GM19438 (cell line): ENCODE results near the gene PDXK.

Source experiments
- ATAC-seq: cut with Tn5 transposase; IDR thresholded peaks from one replicate; pipeline ENCODE4 v1.9.1; 2021; ENCODE audit warnings: low read depth; ENCODE audit not compliant: unreplicated experiment

Gene PDXK

GRCh38 chr21:43740497-43741156, 21.7 kb downstream of the PDXK start:
- ATAC-seq = no peak

- ATAC-seq = no peak
Measured at GRCh38 chr21:43741423-43742096, 22.6 kb downstream of the PDXK start.

- ATAC-seq = no peak
Measured at GRCh38 chr21:43743947-43744346, 25.0 kb downstream of the PDXK start.

DNA sequence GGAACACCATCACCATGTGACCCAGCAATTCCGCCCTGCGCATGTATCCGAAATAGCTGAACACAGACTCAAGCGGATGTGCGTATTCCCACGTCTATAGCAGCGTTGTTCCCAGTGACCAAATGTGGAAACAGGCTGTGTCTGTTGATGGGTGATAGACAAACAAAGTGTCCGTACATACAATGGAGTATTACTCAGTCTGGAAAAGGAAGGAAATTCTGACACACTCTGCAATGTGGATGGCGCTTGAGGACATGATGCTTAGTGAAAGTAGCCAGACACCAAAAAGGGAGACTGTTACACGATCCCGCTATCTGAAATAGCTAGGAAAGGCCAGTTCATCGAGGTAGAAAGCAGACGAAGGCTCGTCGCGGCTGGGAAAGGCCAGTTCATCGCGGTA, 25.8 kb downstream of the PDXK start:
- no peak for ATAC-seq

GRCh38 chr21:43745772-43746517, 27.0 kb downstream of the PDXK start:
- ATAC-seq = no peak

GRCh38 chr21:43748622-43749021, 29.7 kb downstream of the PDXK start:
- no peak for ATAC-seq

DNA sequence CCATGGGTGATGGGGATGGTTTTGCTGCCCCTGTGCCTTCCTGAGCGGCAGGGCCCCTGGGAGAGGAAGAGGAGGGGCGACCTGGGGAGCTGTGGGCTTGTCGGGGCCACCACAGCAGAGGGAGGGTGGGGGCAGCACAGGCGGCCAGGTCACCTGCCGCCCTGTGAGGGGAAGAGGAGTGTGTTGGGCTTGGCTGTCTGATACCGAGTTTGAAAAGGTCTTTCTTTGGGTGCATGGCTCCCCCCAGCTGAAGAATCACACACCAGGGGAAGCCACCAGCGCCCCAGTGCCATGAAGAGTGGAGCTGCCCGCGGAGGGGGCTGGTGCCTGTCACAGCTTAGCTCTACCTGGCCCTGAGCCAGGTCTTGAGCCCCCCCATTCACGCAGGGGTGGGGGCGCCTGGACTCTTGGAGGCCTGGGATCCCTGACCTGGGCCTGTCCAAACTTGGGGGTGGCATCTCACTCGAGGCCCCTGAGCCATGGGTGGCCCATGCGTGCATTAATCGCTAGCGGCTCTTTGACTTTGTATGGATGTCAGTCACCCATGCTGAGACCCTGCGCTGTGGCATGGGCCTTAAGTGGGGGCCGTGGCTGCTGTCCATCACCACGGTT, 30.8 kb downstream of the PDXK start:
- ATAC-seq = no peak

DNA sequence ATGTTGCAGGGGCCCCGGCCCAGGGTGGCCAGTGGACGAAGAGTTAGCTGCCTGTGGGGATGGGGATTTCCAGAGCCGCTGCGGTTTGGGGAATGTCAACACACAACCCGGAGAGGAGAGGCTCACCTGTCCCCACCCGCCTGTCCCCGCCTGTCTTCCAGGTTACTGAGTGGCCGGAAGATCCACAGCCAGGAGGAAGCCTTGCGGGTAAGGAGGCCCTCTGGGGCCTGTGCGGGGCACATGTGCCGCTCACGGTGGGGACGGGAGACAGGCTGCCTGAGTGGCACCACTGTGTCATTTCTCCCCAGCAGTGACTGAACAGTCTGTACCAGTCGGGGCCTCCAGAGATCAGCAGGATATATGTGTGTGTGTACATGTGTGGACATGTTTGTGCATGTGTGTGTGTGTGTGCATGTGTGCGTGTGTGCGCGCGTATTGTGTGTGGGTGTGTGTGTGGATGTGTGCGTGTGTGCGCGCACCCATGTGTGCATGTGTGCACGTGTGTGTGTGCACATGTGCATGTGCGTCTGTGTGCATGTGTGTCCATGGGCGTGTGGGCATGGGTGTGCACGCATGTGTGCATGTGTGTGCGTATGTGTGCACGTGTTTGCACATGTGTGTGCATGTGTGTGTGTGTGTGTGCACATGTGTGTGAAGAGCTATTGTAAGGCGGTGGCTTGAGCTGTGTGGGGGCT, 31.6 kb downstream of the PDXK start:
- no peak for ATAC-seq

- ATAC-seq = no peak
Measured at GRCh38 chr21:43751955-43752591, 33.1 kb downstream of the PDXK start.

GRCh38 chr21:43752758-43753438, 34.0 kb downstream of the PDXK start:
- ATAC-seq = no peak

- ATAC-seq = no peak
Measured at GRCh38 chr21:43753439-43753799, 34.5 kb downstream of the PDXK start.

- ATAC-seq = no peak
Measured at GRCh38 chr21:43754948-43755781, 36.2 kb downstream of the PDXK start.

DNA sequence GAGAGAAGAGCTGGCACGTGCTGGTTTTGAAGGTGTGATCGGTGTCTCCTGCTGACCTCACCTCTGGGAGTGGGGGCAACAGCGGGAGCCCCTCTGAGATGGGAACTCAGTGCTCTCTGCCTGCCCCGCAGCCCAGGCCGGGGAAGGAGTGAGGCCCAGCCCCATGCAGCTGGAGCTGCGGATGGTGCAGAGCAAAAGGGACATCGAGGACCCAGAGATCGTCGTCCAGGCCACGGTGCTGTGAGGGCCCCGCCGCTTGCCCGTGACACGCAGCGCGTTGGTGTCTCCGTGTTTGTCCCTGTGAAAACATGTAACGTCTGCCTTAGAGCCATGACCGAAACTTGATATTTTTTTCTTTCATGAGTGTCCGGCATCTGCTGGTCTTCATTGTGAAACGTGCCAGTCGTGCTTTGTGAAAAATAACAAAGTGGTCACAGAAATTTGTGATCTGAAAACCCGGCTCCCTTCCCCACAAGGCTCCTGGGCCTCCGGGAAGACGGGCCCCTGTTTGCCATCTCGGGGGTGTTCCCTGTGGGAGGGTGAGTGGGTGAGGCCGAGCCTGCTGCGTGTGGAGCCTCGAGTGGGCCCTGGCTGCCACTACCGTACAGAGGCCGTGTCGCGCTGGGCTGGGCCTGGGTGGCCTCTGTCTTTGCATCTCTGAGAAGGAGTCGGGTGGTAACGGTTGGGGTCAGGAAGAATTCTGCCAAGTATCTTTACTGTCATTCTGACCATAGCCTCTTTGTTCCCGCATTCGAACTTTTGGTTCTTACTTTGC, 37.1 kb downstream of the PDXK start:
- ATAC-seq = no peak

DNA sequence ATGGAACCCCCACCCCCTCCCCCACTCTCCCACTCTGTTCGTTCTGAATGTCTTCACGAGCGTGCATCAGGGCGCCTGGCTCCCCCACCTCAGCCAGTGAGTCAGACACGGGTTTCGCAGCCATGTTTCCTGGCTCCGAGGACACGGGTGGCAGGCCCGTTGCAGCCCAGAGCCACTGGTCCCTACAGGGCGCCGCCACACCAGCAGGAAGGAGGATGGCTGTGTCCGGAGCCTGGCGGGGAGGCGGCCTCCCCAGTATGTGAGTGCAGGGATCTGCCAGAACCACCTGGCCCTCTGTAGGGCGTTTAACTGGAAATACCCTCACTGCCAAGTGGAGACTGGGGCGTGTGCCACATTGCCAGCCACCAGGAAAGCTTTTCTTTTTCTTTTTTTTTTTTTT, 38.7 kb downstream of the PDXK start:
- no peak for ATAC-seq

DNA sequence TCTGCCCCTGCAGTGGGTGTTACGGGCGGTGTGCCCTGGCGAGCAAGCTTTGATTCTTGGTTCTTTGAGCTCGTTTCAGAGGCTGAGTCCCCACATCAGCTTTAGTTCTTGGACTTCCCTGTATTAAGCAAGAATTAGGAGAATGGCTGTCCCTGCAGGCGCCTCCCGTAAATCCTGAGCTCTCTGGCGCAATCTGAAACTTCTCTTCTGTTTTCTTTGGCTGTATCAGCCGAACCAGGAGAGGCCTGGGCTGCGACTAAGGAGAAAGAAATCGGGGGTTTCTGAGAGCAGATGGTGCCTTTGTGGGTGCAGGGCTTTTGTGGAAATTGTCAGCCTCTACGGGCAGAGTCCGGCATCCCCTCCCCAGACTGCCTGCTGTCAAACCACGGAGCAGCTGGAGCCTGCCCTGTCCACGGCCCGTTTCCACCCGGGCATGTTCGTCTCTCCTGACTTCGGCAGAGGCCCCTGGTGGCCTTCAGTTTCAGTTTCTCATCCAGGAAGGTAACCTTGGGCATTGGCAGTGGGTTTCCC, 39.2 kb downstream of the PDXK start:
- ATAC-seq = no peak

- no peak for ATAC-seq
Measured at GRCh38 chr21:43758811-43759210, 39.9 kb downstream of the PDXK start.

GRCh38 chr21:43759651-43760050, 40.7 kb downstream of the PDXK start:
- ATAC-seq = no peak

GRCh38 chr21:43760391-43760958, 41.5 kb downstream of the PDXK start:
- ATAC-seq = no peak
